ENCODE results near the gene GMDS. TPM values are rescaled to one million over a fixed set of nuclear protein-coding genes. Genes with fewer than 3 reads are reported as not detected.

GMDS gene
- total and polyA plus RNA-seq, 2 donors, result 19.9 to 28.4 TPM

- no peak for DNase-seq (ENCODE audit: low read depth in 6 of 9, low spot score in 9 of 9)
- H3K9me3 ChIP-seq (ENCODE audit: control insufficient read depth in 2 of 2, insufficient read depth in 1 of 2, low read length in 1 of 2), result no peaks in the 10 kb centered on the region
- whole genome bisulfite sequencing, result 98% methylated on average over 8 of the region's 8 CpGs
- peaks cover 0 to 14% of the 10 kb centered on the region in 2 donors for H3K4me1 ChIP-seq (ENCODE audit: control insufficient read depth in 2 of 2, insufficient read depth in 2 of 2, low read length in 2 of 2)
- H3K27me3 ChIP-seq (ENCODE audit: control insufficient read depth in 2 of 2, insufficient read depth in 1 of 2, low read length in 1 of 2), result no peaks in the 10 kb centered on the region
- H3K4me3 ChIP-seq (ENCODE audit: low read length in 2 of 2), result no peak overlapping the region
- no peaks in the 10 kb centered on the region for H3K36me3 ChIP-seq (ENCODE audit: control insufficient read depth in 2 of 2, insufficient read depth in 2 of 2, low read length in 1 of 2)
- H3K27ac ChIP-seq (ENCODE audit: low read depth in 1 of 2, low read length in 1 of 2), result no peak overlapping the region
Observed at GRCh38 chr6:1766654-1767053, 478.8 kb downstream of the GMDS start.

GRCh38 chr6:1765160-1765903, 480.1 kb downstream of the GMDS start:
- H3K36me3 ChIP-seq (ENCODE audit: control insufficient read depth in 2 of 2, insufficient read depth in 2 of 2, low read length in 1 of 2), result no peaks in the 10 kb centered on the region
- no peak for DNase-seq (ENCODE audit: low read depth in 6 of 9, low spot score in 9 of 9)
- 95% methylated on average over 17 of the region's 17 CpGs for WGBS
- no peaks in the 10 kb centered on the region for H3K27me3 ChIP-seq (ENCODE audit: control insufficient read depth in 2 of 2, insufficient read depth in 1 of 2, low read length in 1 of 2)
- no peak overlapping the region for H3K27ac ChIP-seq (ENCODE audit: low read depth in 1 of 2, low read length in 1 of 2)
- H3K4me1 ChIP-seq (ENCODE audit: control insufficient read depth in 2 of 2, insufficient read depth in 2 of 2, low read length in 2 of 2), result peaks cover 0 to 9% of the 10 kb centered on the region in 2 donors
- no peak overlapping the region for H3K4me3 ChIP-seq (ENCODE audit: low read length in 2 of 2)
- H3K9me3 ChIP-seq (ENCODE audit: control insufficient read depth in 2 of 2, insufficient read depth in 1 of 2, low read length in 1 of 2), result no peaks in the 10 kb centered on the region

DNA sequence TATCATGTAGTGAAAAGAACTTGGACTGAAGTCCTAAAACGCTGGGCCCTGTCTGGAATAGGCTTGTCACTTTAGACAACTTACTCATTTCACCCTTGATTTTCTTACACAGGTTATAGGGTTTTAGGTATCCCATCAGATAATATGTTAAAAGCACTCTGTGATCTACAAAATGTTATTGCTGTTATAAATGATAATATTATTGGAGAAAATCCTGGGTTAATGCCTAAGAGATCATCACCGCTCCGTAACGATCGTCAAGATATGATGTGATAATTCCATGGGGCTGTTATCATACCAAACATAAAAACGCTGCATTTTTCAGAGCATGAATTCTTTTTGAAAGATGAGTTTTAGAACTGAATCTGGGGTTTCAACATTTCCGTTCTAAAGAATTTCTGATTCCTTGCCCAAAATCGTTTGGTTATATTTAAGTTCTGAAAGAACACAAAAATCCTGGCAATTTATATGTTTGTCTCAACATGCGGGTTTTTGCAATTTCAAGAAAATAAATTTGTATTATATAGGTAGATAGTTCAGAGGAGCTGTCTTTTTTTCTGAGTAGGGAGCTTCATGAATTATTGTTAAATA, 480.9 kb downstream of the GMDS start:
- H3K4me3 ChIP-seq (ENCODE audit: low read length in 2 of 2), result no peak overlapping the region
- H3K9me3 ChIP-seq (ENCODE audit: control insufficient read depth in 2 of 2, insufficient read depth in 1 of 2, low read length in 1 of 2), result no peaks in the 10 kb centered on the region
- no peaks in the 10 kb centered on the region for H3K36me3 ChIP-seq (ENCODE audit: control insufficient read depth in 2 of 2, insufficient read depth in 2 of 2, low read length in 1 of 2)
- H3K27ac ChIP-seq (ENCODE audit: low read depth in 1 of 2, low read length in 1 of 2), result no peak overlapping the region
- DNase-seq (ENCODE audit: low read depth in 6 of 9, low spot score in 9 of 9), result no peak
- 96% methylated on average over 9 of the region's 9 CpGs for WGBS
- H3K27me3 ChIP-seq (ENCODE audit: control insufficient read depth in 2 of 2, insufficient read depth in 1 of 2, low read length in 1 of 2), result no peaks in the 10 kb centered on the region
- peaks cover 0 to 7% of the 10 kb centered on the region in 2 donors for H3K4me1 ChIP-seq (ENCODE audit: control insufficient read depth in 2 of 2, insufficient read depth in 2 of 2, low read length in 2 of 2)

- Histone ChIP-seq H3K36me3 (ENCODE audit: control insufficient read depth in 2 of 2, insufficient read depth in 2 of 2, low read length in 1 of 2) (no peaks in the 10 kb centered on the region), H3K4me3 (ENCODE audit: low read length in 2 of 2) (no peak overlapping the region), H3K27me3 (ENCODE audit: control insufficient read depth in 2 of 2, insufficient read depth in 1 of 2, low read length in 1 of 2) (no peaks in the 10 kb centered on the region), H3K4me1 (ENCODE audit: control insufficient read depth in 2 of 2, insufficient read depth in 2 of 2, low read length in 2 of 2) (peaks cover 0 to 7% of the 10 kb centered on the region in 2 donors), H3K9me3 (ENCODE audit: control insufficient read depth in 2 of 2, insufficient read depth in 1 of 2, low read length in 1 of 2) (no peaks in the 10 kb centered on the region), H3K27ac (ENCODE audit: low read depth in 1 of 2, low read length in 1 of 2) (no peak overlapping the region)
- WGBS, result 95% methylated on average over 6 of the region's 6 CpGs
- no peak for DNase-seq (ENCODE audit: low read depth in 6 of 9, low spot score in 9 of 9)
Observed at GRCh38 chr6:1763404-1763803, 482.0 kb downstream of the GMDS start.

GRCh38 chr6:1762203-1762602, 483.2 kb downstream of the GMDS start:
- H3K36me3 ChIP-seq (ENCODE audit: control insufficient read depth in 2 of 2, insufficient read depth in 2 of 2, low read length in 1 of 2), result no peaks in the 10 kb centered on the region
- no peak overlapping the region for H3K27ac ChIP-seq (ENCODE audit: low read depth in 1 of 2, low read length in 1 of 2)
- no peak for DNase-seq (ENCODE audit: low read depth in 6 of 9, low spot score in 9 of 9)
- 97% methylated on average over 9 of the region's 9 CpGs for WGBS
- no peak overlapping the region for H3K4me3 ChIP-seq (ENCODE audit: low read length in 2 of 2)
- no peaks in the 10 kb centered on the region for H3K9me3 ChIP-seq (ENCODE audit: control insufficient read depth in 2 of 2, insufficient read depth in 1 of 2, low read length in 1 of 2)
- peaks cover 0 to 4% of the 10 kb centered on the region in 2 donors for H3K4me1 ChIP-seq (ENCODE audit: control insufficient read depth in 2 of 2, insufficient read depth in 2 of 2, low read length in 2 of 2)
- no peaks in the 10 kb centered on the region for H3K27me3 ChIP-seq (ENCODE audit: control insufficient read depth in 2 of 2, insufficient read depth in 1 of 2, low read length in 1 of 2)

GRCh38 chr6:1761477-1761877, 483.9 kb downstream of the GMDS start:
- Histone ChIP-seq H3K4me3 (ENCODE audit: low read length in 2 of 2) (no peak overlapping the region), H3K9me3 (ENCODE audit: control insufficient read depth in 2 of 2, insufficient read depth in 1 of 2, low read length in 1 of 2) (no peaks in the 10 kb centered on the region), H3K36me3 (ENCODE audit: control insufficient read depth in 2 of 2, insufficient read depth in 2 of 2, low read length in 1 of 2) (no peaks in the 10 kb centered on the region), H3K27ac (ENCODE audit: low read depth in 1 of 2, low read length in 1 of 2) (no peak overlapping the region), H3K4me1 (ENCODE audit: control insufficient read depth in 2 of 2, insufficient read depth in 2 of 2, low read length in 2 of 2) (peaks cover 0 to 4% of the 10 kb centered on the region in 2 donors), H3K27me3 (ENCODE audit: control insufficient read depth in 2 of 2, insufficient read depth in 1 of 2, low read length in 1 of 2) (no peaks in the 10 kb centered on the region)
- 96% methylated on average over 4 of the region's 4 CpGs for whole genome bisulfite sequencing
- DNase-seq (ENCODE audit: low read depth in 6 of 9, low spot score in 9 of 9), result no peak

DNA sequence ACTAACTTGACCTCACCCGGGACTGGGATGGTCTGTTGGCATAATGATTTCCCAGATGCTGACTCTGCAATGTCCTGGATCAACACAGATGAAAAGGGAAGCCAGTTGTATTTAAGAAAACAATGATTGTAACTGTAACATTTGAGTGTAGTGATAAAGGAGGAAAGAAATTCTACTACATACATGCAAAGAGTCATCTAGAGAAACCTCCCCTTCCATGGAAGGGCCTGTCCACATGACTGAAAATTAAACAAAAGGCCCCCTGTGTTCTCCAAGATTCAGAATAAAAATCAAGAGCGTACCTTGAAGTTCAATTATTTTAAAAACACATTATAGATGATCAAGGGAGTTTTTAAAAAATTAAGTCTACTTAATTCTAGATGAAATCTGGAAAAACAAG, 484.5 kb downstream of the GMDS start:
- WGBS, result 93% methylated on average over 2 of the region's 2 CpGs
- no peaks in the 10 kb centered on the region for H3K27me3 ChIP-seq (ENCODE audit: control insufficient read depth in 2 of 2, insufficient read depth in 1 of 2, low read length in 1 of 2)
- no peak overlapping the region for H3K4me3 ChIP-seq (ENCODE audit: low read length in 2 of 2)
- H3K36me3 ChIP-seq (ENCODE audit: control insufficient read depth in 2 of 2, insufficient read depth in 2 of 2, low read length in 1 of 2), result no peaks in the 10 kb centered on the region
- DNase-seq (ENCODE audit: low read depth in 6 of 9, low spot score in 9 of 9), result no peak
- peaks cover 0 to 4% of the 10 kb centered on the region in 2 donors for H3K4me1 ChIP-seq (ENCODE audit: control insufficient read depth in 2 of 2, insufficient read depth in 2 of 2, low read length in 2 of 2)
- no peaks in the 10 kb centered on the region for H3K9me3 ChIP-seq (ENCODE audit: control insufficient read depth in 2 of 2, insufficient read depth in 1 of 2, low read length in 1 of 2)
- H3K27ac ChIP-seq (ENCODE audit: low read depth in 1 of 2, low read length in 1 of 2), result no peak overlapping the region

DNA sequence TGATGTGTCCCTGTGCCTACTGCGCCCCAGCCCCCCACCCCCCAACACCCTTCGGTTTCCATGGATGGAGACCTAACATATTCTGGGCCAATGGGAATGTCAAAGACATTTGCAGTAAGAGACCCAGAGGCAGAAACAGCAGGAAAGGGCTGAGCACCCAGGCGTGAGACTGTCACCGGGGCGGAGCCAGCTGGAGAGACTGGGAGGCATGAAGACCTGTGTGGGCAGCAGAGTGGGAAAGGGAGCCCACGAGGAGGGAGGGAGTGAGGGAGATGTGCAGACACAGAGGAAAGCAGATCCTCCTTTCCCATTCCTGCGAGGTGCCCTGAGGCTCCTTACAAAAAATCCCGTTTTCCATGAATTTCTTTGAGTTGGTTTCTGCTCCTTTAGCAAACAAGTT, 485.5 kb downstream of the GMDS start:
- Histone ChIP-seq H3K36me3 (ENCODE audit: control insufficient read depth in 2 of 2, insufficient read depth in 2 of 2, low read length in 1 of 2) (no peaks in the 10 kb centered on the region), H3K4me3 (ENCODE audit: low read length in 2 of 2) (no peak overlapping the region), H3K27ac (ENCODE audit: low read depth in 1 of 2, low read length in 1 of 2) (no peak overlapping the region), H3K27me3 (ENCODE audit: control insufficient read depth in 2 of 2, insufficient read depth in 1 of 2, low read length in 1 of 2) (no peaks in the 10 kb centered on the region), H3K9me3 (ENCODE audit: control insufficient read depth in 2 of 2, insufficient read depth in 1 of 2, low read length in 1 of 2) (no peaks in the 10 kb centered on the region), H3K4me1 (ENCODE audit: control insufficient read depth in 2 of 2, insufficient read depth in 2 of 2, low read length in 2 of 2) (peaks cover 0 to 4% of the 10 kb centered on the region in 2 donors)
- WGBS, result 96% methylated on average over 8 of the region's 8 CpGs
- DNase-seq (ENCODE audit: low read depth in 6 of 9, low spot score in 9 of 9), result no peak

GRCh38 chr6:1758076-1758679, 487.2 kb downstream of the GMDS start:
- H3K4me3 ChIP-seq (ENCODE audit: low read length in 2 of 2), result no peak overlapping the region
- H3K36me3 ChIP-seq (ENCODE audit: control insufficient read depth in 2 of 2, insufficient read depth in 2 of 2, low read length in 1 of 2), result no peaks in the 10 kb centered on the region
- H3K27me3 ChIP-seq (ENCODE audit: control insufficient read depth in 2 of 2, insufficient read depth in 1 of 2, low read length in 1 of 2), result no peaks in the 10 kb centered on the region
- WGBS, result 85% methylated on average over 8 of the region's 8 CpGs
- H3K4me1 ChIP-seq (ENCODE audit: control insufficient read depth in 2 of 2, insufficient read depth in 2 of 2, low read length in 2 of 2), result no peaks in the 10 kb centered on the region
- H3K9me3 ChIP-seq (ENCODE audit: control insufficient read depth in 2 of 2, insufficient read depth in 1 of 2, low read length in 1 of 2), result no peaks in the 10 kb centered on the region
- no peak for DNase-seq (ENCODE audit: low read depth in 6 of 9, low spot score in 9 of 9)
- no peak overlapping the region for H3K27ac ChIP-seq (ENCODE audit: low read depth in 1 of 2, low read length in 1 of 2)
